HCT116 (cell line): Measurements from ENCODE around the gene TEX261. TPM values are rescaled to one million over a fixed set of nuclear protein-coding genes. Genes with fewer than 3 reads are reported as not detected.

Source experiments
- ATAC-seq: fragments of 200-7000 bp; cut with Tn5 transposase; 2 replicates; pipeline ENCODE4 v1.9.1; 2020; ENCODE audit warnings: mild to moderate bottlenecking, moderate library complexity
- BruUV-seq: library from RNA; stranded (reverse); fragments of 400-500 nt; replicated peaks from 2 replicates; lab custom pipeline; 2021; lab: Mats Ljungman, UMichigan
- CTCF ChIA-PET: fragments of 300-600 bp; sonication (Branson Sonifier 250); formaldehyde crosslinking; loops from one replicate; lab custom pipeline; 2021; ENCODE audit warnings: antibody characterized with exemption; lab: Charles Lee
- POLR2A ChIA-PET: fragments of 300-600, 350-600 bp; sonication (Branson Sonifier 250); formaldehyde crosslinking; loops from one replicate; lab custom pipeline; 2021; ENCODE audit warnings: antibody characterized with exemption; lab: Charles Lee
- RAD21 ChIA-PET, 2 experiments: fragments of 300-600 bp; sonication (Branson Sonifier 250); formaldehyde crosslinking; loops; one replicate each; lab custom pipeline; 2023; ENCODE audit warnings: low total read pairs in 2 of 2; ENCODE audit not compliant: uncharacterized antibody in 2 of 2, unreplicated experiment in 2 of 2, low non-redundant PET in 1 of 2; lab: Charles Lee
- DNase-seq: peaks from one replicate; pipeline ENCODE4 v3.0.0-alpha.2; 2010; ENCODE audit warnings: low read depth, low spot score
- H2AFZ ChIP-seq: fragments of 200-600 bp; shearing (Covaris generic), sonication (generic); 2 replicates; pipeline ENCODE4 v1.6.1; 2017; ENCODE audit warnings: low read depth, mixed run types, mixed read lengths, antibody characterized with exemption, low read length; ENCODE audit not compliant: poor library complexity, severe bottlenecking
- H3K27ac ChIP-seq: 2 replicates; pipeline ENCODE4 v1.5.1; 2012; ENCODE audit warnings: low read depth, low read length
- H3K27me3 ChIP-seq: fragments of 200-600 bp; sonication (generic); 2 replicates; pipeline ENCODE4 v1.6.1; 2016; ENCODE audit warnings: mixed run types, low read length, mixed read lengths; ENCODE audit not compliant: insufficient read depth
- H3K36me3 ChIP-seq, 2 experiments: fragments of 200-500 bp in 1 of 2; fragments of 200-600 bp in 1 of 2; sonication (Bioruptor generic) in 1 of 2; sonication (generic) in 1 of 2; 2 replicates each; pipeline versions ENCODE4 v1.5.1 to v1.6.1; 2014 to 2016; ENCODE audit warnings: low read length in 2 of 2, inconsistent platforms in 1 of 2, mixed read lengths in 1 of 2, mixed run types in 1 of 2; ENCODE audit not compliant: insufficient read depth in 2 of 2, control insufficient read depth in 1 of 2
- H3K4me1 ChIP-seq, 2 experiments: fragments of 200-600 bp in 1 of 2; sonication (generic) in 1 of 2; 2 replicates each; pipeline versions ENCODE4 v1.5.1 to v1.6.1; 2012 to 2017; ENCODE audit warnings: low read length in 2 of 2, inconsistent platforms in 1 of 2, mild to moderate bottlenecking in 1 of 2, mixed read lengths in 1 of 2, mixed run types in 1 of 2, moderate library complexity in 1 of 2; ENCODE audit not compliant: insufficient read depth in 2 of 2, control insufficient read depth in 1 of 2
- H3K4me2 ChIP-seq: fragments of 200-600 bp; sonication (generic); 2 replicates; pipeline ENCODE4 v1.6.1; 2017; ENCODE audit warnings: mixed run types, low read length, mixed read lengths
- H3K4me3 ChIP-seq, 2 experiments: fragments of 200-600 bp in 1 of 2; sonication (generic) in 1 of 2; replicated peaks in 1 of 2; 2 replicates each; pipeline ENCODE4 v1.5.1; 2011 to 2016; ENCODE audit warnings: low read length in 2 of 2, control low read depth in 1 of 2, low read depth in 1 of 2, mild to moderate bottlenecking in 1 of 2, mixed read lengths in 1 of 2, mixed run types in 1 of 2
- H3K79me2 ChIP-seq: fragments of 200-600 bp; sonication (generic); 2 replicates; pipeline ENCODE4 v1.6.1; 2017; ENCODE audit warnings: mild to moderate bottlenecking, mixed run types, low read length, moderate library complexity, mixed read lengths; ENCODE audit not compliant: insufficient read depth
- H3K9ac ChIP-seq: fragments of 200-600 bp; sonication (generic); 2 replicates; pipeline ENCODE4 v1.6.1; 2016; ENCODE audit warnings: low read length, mixed read lengths
- H3K9me2 ChIP-seq: fragments of 200-600 bp; sonication (generic), shearing (Covaris generic); 2 replicates; pipeline ENCODE4 v1.6.1; 2017; ENCODE audit warnings: mixed run types, mild to moderate bottlenecking, moderate library complexity; ENCODE audit not compliant: insufficient read depth
- H3K9me3 ChIP-seq, 2 experiments: fragments of 200-500 bp in 1 of 2; fragments of 200-600 bp in 1 of 2; sonication (Bioruptor generic) in 1 of 2; sonication (generic) in 1 of 2; 2 replicates each; pipeline ENCODE4 v1.6.1; 2014 to 2017; ENCODE audit warnings: low read length in 2 of 2, mixed read lengths in 2 of 2, inconsistent platforms in 1 of 2, low read depth in 1 of 2, mild to moderate bottlenecking in 1 of 2, mixed run types in 1 of 2, moderate library complexity in 1 of 2; ENCODE audit not compliant: control insufficient read depth in 1 of 2, insufficient read depth in 1 of 2
- H4K20me1 ChIP-seq: fragments of 200-600 bp; sonication (generic), shearing (Covaris generic); 2 replicates; pipeline ENCODE4 v1.6.1; 2017; ENCODE audit warnings: mixed run types, mild to moderate bottlenecking, moderate library complexity; ENCODE audit not compliant: insufficient read depth
- CTCF ChIP-seq, 3 experiments: fragments of 200-600 bp in 1 of 3; sonication (generic) in 1 of 3; IDR thresholded peaks in 2 of 3; conservative IDR thresholded peaks in 1 of 3; 2 replicates each; pipeline ENCODE4 v1.5.1; 2012 to 2017; ENCODE audit warnings: low read depth in 2 of 3, low read length in 2 of 3, antibody characterized with exemption in 1 of 3, borderline replicate concordance in 1 of 3, control low read depth in 1 of 3, mild to moderate bottlenecking in 1 of 3, mixed read lengths in 1 of 3, mixed run types in 1 of 3, moderate library complexity in 1 of 3; ENCODE audit not compliant: insufficient read depth in 1 of 3
- EGR1 ChIP-seq: IDR thresholded peaks from 2 replicates; pipeline ENCODE4 v1.6.1; 2012; ENCODE audit warnings: low read depth
- EZH2phosphoT487 ChIP-seq: fragments of 200-600 bp; IDR thresholded peaks from 2 replicates; pipeline ENCODE4 v1.6.1; 2018; ENCODE audit warnings: antibody characterized with exemption, borderline replicate concordance
- FOSL1 ChIP-seq: IDR thresholded peaks from 2 replicates; pipeline ENCODE4 v1.6.1; 2012; ENCODE audit warnings: low read depth
- POLR2A ChIP-seq: IDR thresholded peaks from 2 replicates; pipeline ENCODE4 v1.7.0; 2011; ENCODE audit warnings: borderline replicate concordance; ENCODE audit not compliant: insufficient read depth, insufficient read length; ENCODE audit errors: extremely low read depth
- RAD21 ChIP-seq: IDR thresholded peaks from 2 replicates; pipeline ENCODE4 v1.6.1; 2012; ENCODE audit warnings: low read depth, mild to moderate bottlenecking
- SIN3A ChIP-seq: IDR thresholded peaks from 2 replicates; pipeline ENCODE4 v1.6.1; 2012; ENCODE audit warnings: low read depth
- SRF ChIP-seq: IDR thresholded peaks from 2 replicates; pipeline ENCODE4 v1.6.1; 2012; ENCODE audit warnings: low read depth
- ZFX ChIP-seq: fragments of 450-650 bp; IDR thresholded peaks from 2 replicates; pipeline ENCODE4 v1.6.1; 2017
- ZNF274 ChIP-seq: fragments of 200-500 bp; sonication (Bioruptor generic); IDR thresholded peaks from 2 replicates; pipeline ENCODE4 v1.6.1; 2014; ENCODE audit warnings: mild to moderate bottlenecking, low read depth, low read length, inconsistent platforms
- intact Hi-C: fragments of 100-400 bp; cut with micrococcal nuclease; formaldehyde crosslinking; loops from 2 replicates; pipeline ENCODE4 v1.10.0; 2022
- total RNA-seq: library from RNA; stranded (reverse); gene quantifications from one replicate; pipeline ENCODE4 v1.2.1, GENCODE V29; 2021; ENCODE audit not compliant: unreplicated experiment
- TF ChIP-seq, protein P1 (sequence below): IDR thresholded peaks from 2 replicates; pipeline ENCODE4 v1.6.1; 2012; ENCODE audit warnings: low read depth

TEX261 gene
- total RNA-seq, 1 experiment from 2014 or later, result 37.9 TPM

GRCh38 chr2:70946832-70947442 is 47.7 kb downstream of the TEX261 start:
- no peaks in the 10 kb centered on the region for H3K27me3 ChIP-seq
- BruUV-seq, result no TSS peak
- H4K20me1 ChIP-seq, result no peaks in the 10 kb centered on the region
- RAD21 ChIA-PET, result interaction anchor here (1.1 to 1.9 kb wide), 4 partner anchors 71 to 158 kb away, joined by 3 to 8 read pairs (median 4); no protein-coding TSS in a partner anchor
- H3K4me2 ChIP-seq, result peak overlapping the region; percentile 75
- no peaks in the 10 kb centered on the region for H3K9me2 ChIP-seq
- no peak for TF ChIP-seq FOSL1
- TF ChIP-seq RAD21, result peak; percentile 83
- TF ChIP-seq SRF, result no peak
- no peak for TF ChIP-seq ZFX
- no peak for TF ChIP-seq ZNF274
- no peak for TF ChIP-seq SIN3A
- TF ChIP-seq EZH2phosphoT487, result no peak
- peak; percentile 75 to 93 (median 83) for TF ChIP-seq CTCF (IDR thresholded peaks at IDR 0.05 in 2 of 3, conservative IDR thresholded peaks at IDR 0.05 in 1 of 3; ENCODE audit: borderline replicate concordance in 1 of 3, insufficient read depth in 1 of 3, low read depth in 2 of 3, low read length in 2 of 3)
- TF ChIP-seq, protein P1, sequence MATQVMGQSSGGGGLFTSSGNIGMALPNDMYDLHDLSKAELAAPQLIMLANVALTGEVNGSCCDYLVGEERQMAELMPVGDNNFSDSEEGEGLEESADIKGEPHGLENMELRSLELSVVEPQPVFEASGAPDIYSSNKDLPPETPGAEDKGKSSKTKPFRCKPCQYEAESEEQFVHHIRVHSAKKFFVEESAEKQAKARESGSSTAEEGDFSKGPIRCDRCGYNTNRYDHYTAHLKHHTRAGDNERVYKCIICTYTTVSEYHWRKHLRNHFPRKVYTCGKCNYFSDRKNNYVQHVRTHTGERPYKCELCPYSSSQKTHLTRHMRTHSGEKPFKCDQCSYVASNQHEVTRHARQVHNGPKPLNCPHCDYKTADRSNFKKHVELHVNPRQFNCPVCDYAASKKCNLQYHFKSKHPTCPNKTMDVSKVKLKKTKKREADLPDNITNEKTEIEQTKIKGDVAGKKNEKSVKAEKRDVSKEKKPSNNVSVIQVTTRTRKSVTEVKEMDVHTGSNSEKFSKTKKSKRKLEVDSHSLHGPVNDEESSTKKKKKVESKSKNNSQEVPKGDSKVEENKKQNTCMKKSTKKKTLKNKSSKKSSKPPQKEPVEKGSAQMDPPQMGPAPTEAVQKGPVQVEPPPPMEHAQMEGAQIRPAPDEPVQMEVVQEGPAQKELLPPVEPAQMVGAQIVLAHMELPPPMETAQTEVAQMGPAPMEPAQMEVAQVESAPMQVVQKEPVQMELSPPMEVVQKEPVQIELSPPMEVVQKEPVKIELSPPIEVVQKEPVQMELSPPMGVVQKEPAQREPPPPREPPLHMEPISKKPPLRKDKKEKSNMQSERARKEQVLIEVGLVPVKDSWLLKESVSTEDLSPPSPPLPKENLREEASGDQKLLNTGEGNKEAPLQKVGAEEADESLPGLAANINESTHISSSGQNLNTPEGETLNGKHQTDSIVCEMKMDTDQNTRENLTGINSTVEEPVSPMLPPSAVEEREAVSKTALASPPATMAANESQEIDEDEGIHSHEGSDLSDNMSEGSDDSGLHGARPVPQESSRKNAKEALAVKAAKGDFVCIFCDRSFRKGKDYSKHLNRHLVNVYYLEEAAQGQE, result no peak
- TF ChIP-seq POLR2A, result no peak
- TF ChIP-seq EGR1, result no peak
- no peak overlapping the region for H2AFZ ChIP-seq
- intact Hi-C loops, result loop anchor here (1.0 to 10.0 kb wide), 4 partner anchors 84 to 642 kb away; partner anchors contain the start of gene FAM136A
- H3K4me1 ChIP-seq, result peaks cover 16 to 34% of the 10 kb centered on the region in 2 experiments
- no peaks in the 10 kb centered on the region for H3K9me3 ChIP-seq
- no peak overlapping the region for H3K27ac ChIP-seq
- no peaks in the 10 kb centered on the region; the same call in 1 of the 2 replicates for H3K79me2 ChIP-seq
- CTCF ChIA-PET, result interaction anchor here (0.7 to 3.9 kb wide), 16 partner anchors 11 to 643 kb away, joined by 3 to 79 read pairs (median 5); partner anchors contain the start of genes ATP6V1B1 and FIGLA
- DNase-seq, result peak; percentile 47
- peak; percentile 24; the same call in 1 of the 2 replicates for ATAC-seq
- peak overlapping the region; percentile 58 to 59 for H3K4me3 ChIP-seq
- peak overlapping the region; percentile 63 for H3K9ac ChIP-seq
- POLR2A ChIA-PET, result interaction anchor here (1.0 kb wide), 1 partner anchor 95 kb away, joined by 3 read pairs; no protein-coding TSS in a partner anchor
- H3K36me3 ChIP-seq, result no peaks in the 10 kb centered on the region; a peak in 1 of 4 replicates
